B cell (primary cell): ENCODE data around the gene C19orf85.

Experiments
- EZH2 ChIP-seq: IDR thresholded peaks from 2 replicates; pipeline ENCODE4 v1.6.1; 2012; ENCODE audit warnings: borderline replicate concordance, low read depth, mild to moderate bottlenecking, moderate library complexity, low read length; ENCODE audit not compliant: insufficient read depth, poor library complexity, severe bottlenecking
- TF ChIP-seq, protein P1 (sequence below): fragments of 200-600 bp; IDR thresholded peaks from one replicate; pipeline ENCODE4 v1.8.0; 2022; ENCODE audit warnings: antibody characterized with exemption, mild to moderate bottlenecking

DNA sequence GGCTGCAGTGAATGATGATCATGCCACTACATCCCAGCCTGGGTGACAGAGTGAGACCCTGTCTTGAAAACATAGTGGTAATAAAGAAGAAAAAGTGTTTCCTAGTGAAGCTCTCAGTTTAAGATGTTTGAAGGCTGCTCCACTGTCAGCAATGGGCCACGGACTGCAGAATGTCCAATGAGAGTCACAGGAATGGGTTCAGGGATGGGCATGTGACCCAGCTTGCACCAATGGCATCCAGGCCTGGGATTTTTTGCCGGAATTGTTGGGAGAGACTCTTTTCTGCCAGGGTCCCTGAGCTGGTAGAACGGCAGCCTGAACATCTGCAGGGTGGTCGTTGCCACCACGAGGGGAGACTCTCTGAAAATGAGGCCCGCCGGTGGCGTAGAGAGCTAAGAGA is 27.7 kb downstream of the C19orf85 start:
- TF ChIP-seq, protein P1, sequence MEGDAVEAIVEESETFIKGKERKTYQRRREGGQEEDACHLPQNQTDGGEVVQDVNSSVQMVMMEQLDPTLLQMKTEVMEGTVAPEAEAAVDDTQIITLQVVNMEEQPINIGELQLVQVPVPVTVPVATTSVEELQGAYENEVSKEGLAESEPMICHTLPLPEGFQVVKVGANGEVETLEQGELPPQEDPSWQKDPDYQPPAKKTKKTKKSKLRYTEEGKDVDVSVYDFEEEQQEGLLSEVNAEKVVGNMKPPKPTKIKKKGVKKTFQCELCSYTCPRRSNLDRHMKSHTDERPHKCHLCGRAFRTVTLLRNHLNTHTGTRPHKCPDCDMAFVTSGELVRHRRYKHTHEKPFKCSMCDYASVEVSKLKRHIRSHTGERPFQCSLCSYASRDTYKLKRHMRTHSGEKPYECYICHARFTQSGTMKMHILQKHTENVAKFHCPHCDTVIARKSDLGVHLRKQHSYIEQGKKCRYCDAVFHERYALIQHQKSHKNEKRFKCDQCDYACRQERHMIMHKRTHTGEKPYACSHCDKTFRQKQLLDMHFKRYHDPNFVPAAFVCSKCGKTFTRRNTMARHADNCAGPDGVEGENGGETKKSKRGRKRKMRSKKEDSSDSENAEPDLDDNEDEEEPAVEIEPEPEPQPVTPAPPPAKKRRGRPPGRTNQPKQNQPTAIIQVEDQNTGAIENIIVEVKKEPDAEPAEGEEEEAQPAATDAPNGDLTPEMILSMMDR = no peak
- no peak for TF ChIP-seq EZH2
